ENCODE results near the gene CBX6.

Gene CBX6

GRCh38 chr22:38819387-38819940 lies 52.6 kb downstream of the CBX6 start:
- no peak for TF ChIP-seq CTCF (IDR thresholded peaks at IDR 0.05)
- no peak overlapping the region for H3K27ac ChIP-seq
- no peak for DNase-seq (ENCODE audit: low spot score)
- H3K4me3 ChIP-seq: no peak overlapping the region

GRCh38 chr22:38817196-38817595 lies 54.8 kb downstream of the CBX6 start:
- DNase-seq (ENCODE audit: low spot score): no peak
- no peak overlapping the region for H3K27ac ChIP-seq
- no peak overlapping the region for H3K4me3 ChIP-seq
- no peak for TF ChIP-seq CTCF (IDR thresholded peaks at IDR 0.05)

- no peak for TF ChIP-seq CTCF (IDR thresholded peaks at IDR 0.05)
- Histone ChIP-seq H3K4me3 (no peak overlapping the region), H3K27ac (no peak overlapping the region)
- DNase-seq (ENCODE audit: low spot score): no peak
Observed at GRCh38 chr22:38815842-38816241, 56.2 kb downstream of the CBX6 start.

Measured in coronary artery (tissue), 2 donors.